HTERT RPE-1 (cell line): Measurements from ENCODE around the gene C10orf90.

Experiments used
- in situ Hi-C: fragments of 300-500 bp; cut with MboI; formaldehyde crosslinking; loops from 4 replicates; pipeline ENCODE4 v1.14.3; 2020; ENCODE audit warnings: low sequenced_read_pairs

Gene C10orf90

GRCh38 chr10:126675656-126676438 is 5.4 kb upstream of the C10orf90 start:
- in situ Hi-C loops = no loop called here

DNA sequence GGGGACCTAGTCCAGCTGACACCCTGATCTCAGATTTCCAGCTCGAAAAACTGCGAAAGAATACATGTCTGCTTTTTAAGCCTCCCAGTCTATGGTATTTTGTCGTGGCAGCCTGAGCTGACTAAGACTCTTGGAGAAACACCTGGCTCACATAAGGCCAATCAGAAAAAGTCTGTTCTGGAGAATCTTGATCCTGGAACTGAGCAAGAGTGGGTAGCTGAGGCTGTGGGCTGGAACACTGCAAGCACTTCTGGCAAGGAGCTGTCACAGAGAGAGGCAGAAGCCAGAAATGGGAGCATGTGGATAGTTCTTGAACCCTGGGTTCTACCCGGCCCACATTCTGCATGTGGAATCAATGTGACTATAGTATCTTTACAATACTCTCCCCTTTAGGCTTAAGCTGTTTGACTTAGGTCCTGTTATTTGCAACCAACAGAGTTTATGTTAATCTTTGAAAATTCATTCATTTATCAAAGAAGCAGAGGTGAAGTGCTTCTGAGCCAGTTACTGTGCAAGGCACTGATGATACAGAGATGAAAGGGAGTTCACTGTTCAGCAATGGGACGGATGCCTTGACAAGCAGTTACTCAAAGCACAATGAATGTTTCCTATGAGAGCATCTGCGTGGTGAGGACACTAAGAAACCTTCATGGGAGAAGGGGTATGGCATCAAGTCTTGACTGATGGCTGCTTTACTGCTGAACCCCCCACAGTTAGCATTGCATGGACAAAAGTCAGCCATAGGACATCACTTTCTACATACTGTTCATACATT is 4.4 kb upstream of the C10orf90 start:
- in situ Hi-C loops = no loop called here

GRCh38 chr10:126673565-126673964 is 3.1 kb upstream of the C10orf90 start:
- in situ Hi-C loops = no loop called here

DNA sequence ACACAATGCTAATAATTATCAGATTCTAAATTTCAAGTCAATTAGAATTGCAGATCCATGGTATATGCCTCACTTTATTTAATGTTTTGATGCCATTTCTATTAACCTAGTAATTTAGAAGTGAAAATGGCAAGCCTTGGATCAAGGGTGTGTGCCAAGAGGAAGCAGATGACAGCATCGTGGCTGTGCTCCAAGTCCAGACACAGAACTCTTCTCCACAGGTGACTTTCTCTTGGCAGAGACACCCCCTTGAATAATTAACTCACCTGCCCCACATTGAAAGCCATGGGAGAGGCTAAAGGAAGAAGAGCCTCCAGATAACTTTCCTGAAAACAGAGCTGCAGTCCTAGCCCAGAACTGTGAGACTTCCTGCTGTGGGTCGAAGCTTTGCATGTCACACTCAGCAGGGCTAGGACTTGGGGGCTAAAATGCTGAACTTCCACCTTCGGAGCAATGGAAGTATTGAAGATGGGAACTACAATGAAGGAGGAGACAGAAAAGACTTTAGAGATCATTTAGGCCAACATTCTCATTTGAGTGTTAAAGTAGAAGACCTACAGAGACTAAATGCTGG is 996 bp upstream of the C10orf90 start:
- in situ Hi-C loops = no loop called here

DNA sequence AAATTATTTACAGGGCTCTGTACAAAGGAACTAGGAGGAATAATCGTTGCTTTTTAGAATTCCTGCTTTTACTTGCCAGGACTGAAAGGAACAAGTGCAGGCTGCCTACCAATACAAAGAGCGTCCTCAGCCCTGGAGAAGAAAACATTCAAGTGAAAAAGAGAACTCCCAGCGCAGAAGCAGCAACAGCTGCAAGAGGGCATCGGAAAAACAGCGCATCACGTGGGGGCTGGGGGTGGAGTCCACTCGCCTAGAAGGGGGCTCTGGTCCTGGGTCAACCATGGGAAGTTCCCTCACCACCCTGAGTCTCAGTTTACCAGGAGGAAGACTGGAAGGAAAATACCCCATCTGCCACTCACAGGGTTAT is 385 bp upstream of the C10orf90 start:
- in situ Hi-C loops = no loop called here

- in situ Hi-C loops = no loop called here
Measured at GRCh38 chr10:126669168-126669567, 1.3 kb downstream of the C10orf90 start.

DNA sequence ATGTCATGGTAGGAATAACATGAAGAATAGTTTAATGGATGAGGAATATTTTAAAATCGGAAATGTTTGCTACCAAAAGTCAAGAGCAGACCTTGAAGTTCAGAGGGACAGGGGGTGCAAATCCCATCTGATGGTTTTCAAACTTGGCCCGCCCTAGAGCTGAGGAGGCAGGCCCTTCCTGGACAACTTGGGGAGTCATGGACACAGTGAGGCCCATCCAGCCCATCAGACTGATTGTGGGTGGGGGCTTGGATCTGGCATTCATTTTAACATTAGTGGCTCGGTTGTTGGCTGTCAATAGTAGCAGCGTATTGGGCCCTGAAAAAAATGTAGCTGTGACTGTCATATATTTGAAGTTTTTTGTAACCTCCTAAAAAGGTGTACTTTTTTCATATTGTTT is 2.0 kb downstream of the C10orf90 start:
- in situ Hi-C loops = no loop called here

DNA sequence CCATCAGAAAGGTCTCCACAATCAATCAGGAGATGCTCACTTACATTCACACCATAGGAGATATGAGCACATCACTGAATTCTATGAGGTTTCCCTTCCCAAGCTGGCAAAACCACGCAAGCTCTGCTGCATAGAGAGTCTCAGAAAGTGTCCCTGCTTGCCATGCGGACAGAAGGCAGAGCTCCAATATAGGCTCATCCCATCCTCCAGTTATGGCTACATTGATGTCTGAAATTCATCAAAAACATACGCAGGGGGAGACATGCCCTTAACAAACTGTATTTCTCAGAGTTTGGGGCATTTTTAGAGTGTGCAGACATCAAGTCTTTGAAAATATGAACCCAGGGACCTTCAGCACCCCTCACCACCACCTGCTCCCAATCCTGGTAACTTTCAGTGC is 2.9 kb downstream of the C10orf90 start:
- in situ Hi-C loops = no loop called here

DNA sequence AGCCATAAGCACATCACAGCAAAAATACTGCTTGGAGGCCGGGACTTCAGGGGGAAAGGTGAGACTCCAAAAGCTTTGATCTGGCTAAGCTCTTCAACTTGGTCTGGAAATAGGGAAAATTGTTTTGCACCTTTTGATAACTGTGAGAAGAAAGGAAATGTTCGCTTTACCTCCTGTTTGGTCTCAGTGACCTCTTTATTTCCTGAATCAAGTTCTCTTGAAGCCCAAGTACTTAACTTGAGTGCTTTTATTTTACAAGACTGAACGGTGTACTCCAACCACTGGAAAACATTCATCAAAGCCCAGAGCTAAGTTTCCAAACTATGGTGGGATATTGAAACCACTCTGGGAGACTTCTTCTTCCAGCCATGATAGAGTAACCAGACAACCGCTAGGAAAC is 5.3 kb downstream of the C10orf90 start:
- in situ Hi-C loops = no loop called here

GRCh38 chr10:126663880-126664279 is 6.6 kb downstream of the C10orf90 start:
- in situ Hi-C loops = no loop called here

GRCh38 chr10:126663328-126663727 is 7.2 kb downstream of the C10orf90 start:
- in situ Hi-C loops = no loop called here

DNA sequence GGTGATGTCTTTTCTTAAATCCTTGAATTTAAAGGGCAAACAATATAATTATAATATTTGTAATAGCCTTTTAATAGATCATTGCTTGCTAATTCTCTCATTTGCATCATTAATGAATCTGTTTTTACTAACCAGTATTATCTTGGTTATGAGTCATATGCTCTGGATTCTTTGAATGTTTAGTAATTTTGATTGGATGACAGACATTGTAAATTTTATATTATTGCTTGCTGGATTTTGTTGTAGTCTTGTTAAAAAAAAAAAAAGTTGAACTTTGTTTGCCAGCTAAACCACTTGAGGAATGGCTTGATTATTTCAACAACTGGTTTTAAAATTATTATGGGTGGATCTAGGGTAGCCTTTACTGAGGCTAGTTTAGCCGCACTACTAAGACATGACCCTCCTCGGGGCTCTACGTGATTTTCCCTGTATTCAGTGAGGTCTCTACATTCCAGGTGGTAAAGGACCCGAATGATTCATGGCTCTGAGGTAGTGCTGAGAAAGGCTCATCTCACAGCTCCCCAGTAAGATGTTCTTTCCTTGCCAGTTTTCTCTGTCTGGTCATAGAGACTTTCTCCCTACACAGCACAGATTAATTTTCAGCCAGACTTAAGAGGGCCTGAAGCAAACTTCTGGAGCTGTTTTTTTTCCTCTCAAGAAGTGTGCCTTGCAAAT is 8.5 kb downstream of the C10orf90 start:
- in situ Hi-C loops = no loop called here

- in situ Hi-C loops = no loop called here
Measured at GRCh38 chr10:126661356-126661755, 9.1 kb downstream of the C10orf90 start.

DNA sequence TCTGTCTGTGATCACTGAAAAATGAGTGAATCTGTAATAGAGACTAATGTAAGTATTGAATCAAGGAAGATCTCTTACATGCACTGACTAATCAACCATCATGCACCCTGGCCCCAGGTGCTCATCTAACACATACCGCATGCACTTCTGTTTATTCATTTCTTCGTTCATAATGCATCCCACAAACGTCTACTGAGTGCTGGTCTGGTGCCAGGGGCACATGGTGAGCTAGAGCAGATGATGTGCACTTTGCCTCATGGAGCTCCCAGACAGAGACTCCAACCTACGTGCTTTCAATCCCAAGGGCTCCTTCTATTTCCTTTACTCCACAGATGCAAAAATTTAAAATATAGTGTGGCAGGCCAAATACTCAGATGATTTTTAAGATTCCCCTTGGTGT is 10.7 kb downstream of the C10orf90 start:
- in situ Hi-C loops = no loop called here

- in situ Hi-C loops = no loop called here
Measured at GRCh38 chr10:126658928-126659327, 11.6 kb downstream of the C10orf90 start.

GRCh38 chr10:126654579-126654978 is 15.9 kb downstream of the C10orf90 start:
- in situ Hi-C loops = no loop called here

DNA sequence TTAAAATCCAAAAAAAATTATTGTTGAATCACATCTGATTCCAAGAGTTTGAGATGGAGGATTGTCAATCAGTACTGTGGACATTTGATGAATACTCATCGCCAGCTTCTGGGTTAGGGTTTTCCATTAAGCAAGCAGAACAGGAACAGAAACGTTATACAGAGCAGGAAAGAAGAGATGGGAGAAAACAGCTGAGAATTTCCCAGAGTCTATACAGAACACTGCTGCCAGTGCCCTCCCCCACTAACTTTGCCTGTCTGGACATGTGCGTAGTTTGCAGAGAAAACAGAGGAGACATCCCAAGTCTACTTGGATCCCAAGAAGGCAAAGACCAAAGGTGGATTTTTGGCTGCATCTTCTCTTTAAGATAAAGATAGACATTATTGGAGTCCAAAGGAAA is 19.0 kb downstream of the C10orf90 start:
- in situ Hi-C loops = no loop called here

DNA sequence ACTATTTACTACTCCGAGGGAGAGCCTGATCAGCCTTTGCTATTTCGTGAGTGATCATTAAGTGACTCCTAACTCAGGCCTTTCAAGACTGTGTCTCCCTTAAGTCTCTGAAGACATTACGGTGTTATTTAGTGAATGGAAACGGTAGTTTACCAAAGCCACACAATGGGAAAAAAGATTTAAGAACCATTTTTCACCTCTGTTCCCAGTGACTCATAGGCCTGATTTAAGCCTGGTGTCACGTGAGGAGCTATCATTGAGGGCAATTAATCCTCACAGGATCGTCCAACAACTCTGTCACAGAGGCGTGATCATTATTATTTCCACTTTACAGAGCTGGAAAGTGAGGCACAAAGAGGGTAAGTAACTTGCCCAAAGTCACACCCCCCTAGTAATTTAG is 20.3 kb downstream of the C10orf90 start:
- in situ Hi-C loops = no loop called here

DNA sequence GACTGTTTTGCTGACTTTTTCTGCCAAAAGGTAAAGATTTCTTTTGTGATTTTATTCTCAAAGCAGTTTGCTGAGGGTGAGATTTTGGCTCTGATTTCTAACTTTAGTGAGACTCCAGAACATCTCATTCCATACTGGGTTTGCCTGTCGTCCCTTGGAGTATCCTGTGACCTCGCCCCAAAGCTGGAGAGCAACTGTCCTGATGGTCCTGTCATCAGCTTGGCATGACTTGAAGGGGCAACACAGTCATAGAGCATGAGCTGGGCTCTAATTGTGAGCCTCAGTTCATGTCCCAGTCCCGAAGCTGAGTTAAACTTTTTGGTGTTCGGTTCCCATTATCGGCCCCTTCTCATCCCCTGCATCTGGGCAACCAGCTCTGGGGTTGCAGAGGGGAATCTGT is 23.4 kb downstream of the C10orf90 start:
- in situ Hi-C loops = no loop called here

GRCh38 chr10:126646110-126646509 is 24.4 kb downstream of the C10orf90 start:
- in situ Hi-C loops = no loop called here

GRCh38 chr10:126640401-126640800 is 30.1 kb downstream of the C10orf90 start:
- in situ Hi-C loops = no loop called here

DNA sequence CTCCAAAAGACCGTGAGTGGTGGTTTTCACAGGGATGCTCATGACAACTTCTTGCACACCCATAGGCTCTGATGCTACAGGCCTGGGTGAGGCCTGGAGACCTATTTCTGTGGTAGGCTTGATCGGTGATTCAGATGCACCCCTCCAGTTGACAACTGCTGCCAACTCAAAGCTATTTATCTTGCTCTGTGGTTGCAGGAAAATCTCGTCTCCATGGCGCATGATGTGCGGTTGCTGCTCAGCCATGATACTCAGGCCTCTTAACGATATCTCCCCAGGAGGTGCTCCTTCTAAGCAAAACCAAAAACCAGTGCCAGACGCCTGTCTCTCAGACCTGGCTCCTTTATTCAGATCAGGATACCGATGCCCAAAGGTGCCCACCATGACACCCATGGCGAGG is 31.4 kb downstream of the C10orf90 start:
- in situ Hi-C loops = no loop called here
